ENCODE measurements around the gene ASIC3.
A peak's percentile ranks its signal among the peaks of the same experiment; 100 is the strongest.

The ASIC3 gene

GRCh38 chr7:151080067-151080521, 31.8 kb downstream of the ASIC3 start:
- peaks cover 32% of the 10 kb centered on the region for H3K4me1 Mint-ChIP-seq
- H3K9me3 Mint-ChIP-seq: no peaks in the 10 kb centered on the region
- peak overlapping the region; percentile 98 for H3K4me3 Mint-ChIP-seq
- no peaks in the 10 kb centered on the region for H3K27me3 Mint-ChIP-seq
- H3K36me3 Mint-ChIP-seq: peaks cover 3% of the 10 kb centered on the region
- H3K27ac Mint-ChIP-seq: peak overlapping the region; percentile 94

DNA sequence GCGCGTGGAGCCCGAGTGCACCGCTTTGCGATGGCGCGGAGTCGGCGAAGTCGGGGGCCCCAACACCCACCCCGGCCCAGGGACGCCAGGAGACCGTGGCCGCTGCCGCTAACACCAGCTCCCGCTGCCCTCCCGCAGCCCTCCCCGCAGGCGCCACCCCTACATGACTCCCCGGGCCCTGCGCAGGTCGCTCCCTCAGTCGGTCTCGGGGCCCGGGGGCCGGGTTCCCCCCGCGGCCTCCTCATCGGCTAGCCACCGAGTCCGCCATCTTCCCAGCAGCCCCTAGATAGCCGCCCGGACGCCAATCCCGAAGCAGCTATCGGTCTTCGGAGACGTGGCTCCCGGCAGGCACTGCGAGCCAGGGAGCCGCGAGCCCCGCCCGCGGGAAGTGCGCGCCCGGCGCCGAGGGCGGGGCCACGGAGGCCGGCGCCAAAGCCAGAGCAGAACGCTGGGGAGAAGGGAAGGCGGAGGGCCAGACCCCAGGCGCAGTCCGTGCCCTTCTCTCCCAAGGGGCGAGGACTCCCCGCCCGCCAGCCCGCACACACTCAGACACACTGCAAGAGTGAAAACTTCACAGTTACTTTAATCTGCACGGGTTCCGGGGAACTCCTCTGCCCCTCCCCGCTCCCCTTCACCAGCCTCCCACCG, 32.3 kb downstream of the ASIC3 start, which contains the start of gene FASTK:
Gene FASTK, minus strand, starts transcription at position 288 of the 648 bp plus-strand sequence. Its CDS starts 43 bp downstream, at position 245.
- H3K4me1 Mint-ChIP-seq: peaks cover 37% of the 10 kb centered on the region
- no peaks in the 10 kb centered on the region for H3K27me3 Mint-ChIP-seq
- peaks cover 2% of the 10 kb centered on the region for H3K36me3 Mint-ChIP-seq
- peak within 1 kb of the TSS; percentile 94 for H3K27ac Mint-ChIP-seq
- no peaks in the 10 kb centered on the region for H3K9me3 Mint-ChIP-seq
- H3K4me3 Mint-ChIP-seq: peak within 1 kb of the TSS; percentile 98

- H3K9me3 Mint-ChIP-seq: no peaks in the 10 kb centered on the region
- H3K27me3 Mint-ChIP-seq: no peaks in the 10 kb centered on the region
- peak overlapping the region; percentile 41 for H3K27ac Mint-ChIP-seq
- peak overlapping the region; percentile 98 for H3K4me3 Mint-ChIP-seq
- H3K36me3 Mint-ChIP-seq: peaks cover 2% of the 10 kb centered on the region
- H3K4me1 Mint-ChIP-seq: peaks cover 40% of the 10 kb centered on the region
Observed at GRCh38 chr7:151081170-151082101, 33.1 kb downstream of the ASIC3 start.

DNA sequence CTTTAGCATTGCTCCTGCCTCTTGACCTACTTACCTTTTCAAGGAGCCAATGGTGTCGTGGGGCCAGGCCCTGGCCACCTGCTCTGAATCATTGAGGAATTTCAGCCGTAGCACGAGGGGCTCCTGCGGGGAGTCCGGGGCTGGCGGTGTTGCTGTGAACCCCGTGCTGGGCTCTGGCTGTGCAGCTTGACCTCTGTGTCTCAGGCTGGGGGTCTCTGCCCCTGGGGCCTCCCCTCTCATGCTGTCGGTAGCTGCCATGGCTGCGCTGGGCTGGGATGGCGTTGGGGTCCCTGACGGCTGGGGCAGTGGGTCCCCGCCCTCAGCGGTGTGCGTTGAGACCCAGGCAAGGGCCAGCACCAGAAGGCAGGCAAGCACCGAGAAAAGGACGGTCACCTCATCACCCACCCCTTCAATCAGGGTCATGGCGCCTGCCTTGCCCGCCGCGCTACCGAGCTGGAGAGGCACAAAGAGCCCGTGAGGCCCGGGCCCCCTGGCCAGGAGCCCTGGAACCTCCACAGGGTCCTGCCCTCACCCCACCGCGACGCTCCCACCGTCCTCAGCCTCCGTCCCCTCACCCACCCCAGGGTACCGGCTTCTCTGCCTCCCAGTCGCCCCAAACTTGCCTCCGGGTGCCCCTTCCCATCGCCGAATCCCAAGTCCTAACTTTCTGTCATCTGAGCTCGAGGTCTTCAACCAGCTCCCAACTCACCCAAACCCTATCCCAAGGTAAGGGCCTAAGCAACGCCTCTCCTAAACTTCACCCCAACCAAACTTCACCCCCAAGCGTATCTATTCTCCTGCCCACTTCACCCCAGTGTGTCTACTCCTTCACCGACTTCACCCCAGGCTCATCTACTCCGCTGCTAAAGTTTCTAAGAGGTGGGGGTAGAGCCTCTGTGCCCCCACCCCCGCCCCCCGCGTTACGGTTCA, 34.1 kb downstream of the ASIC3 start:
- H3K27ac Mint-ChIP-seq: peak overlapping the region; percentile 96
- H3K27me3 Mint-ChIP-seq: no peaks in the 10 kb centered on the region
- H3K9me3 Mint-ChIP-seq: no peaks in the 10 kb centered on the region
- peaks cover 2% of the 10 kb centered on the region for H3K36me3 Mint-ChIP-seq
- H3K4me1 Mint-ChIP-seq: peaks cover 40% of the 10 kb centered on the region
- H3K4me3 Mint-ChIP-seq: peak overlapping the region; percentile 96

- no peaks in the 10 kb centered on the region for H3K9me3 Mint-ChIP-seq
- H3K4me3 Mint-ChIP-seq: peak within 1 kb of the TSS; percentile 96
- H3K36me3 Mint-ChIP-seq: peaks cover 2% of the 10 kb centered on the region
- H3K27me3 Mint-ChIP-seq: no peaks in the 10 kb centered on the region
- peak within 1 kb of the TSS; percentile 96 for H3K27ac Mint-ChIP-seq
- peaks cover 39% of the 10 kb centered on the region for H3K4me1 Mint-ChIP-seq
Observed at GRCh38 chr7:151083071-151083823, 34.9 kb downstream of the ASIC3 start, which contains the start of gene TMUB1. Gene TMUB1 (minus strand): TSS chr7:151083493. CDS start chr7:151082563, 930 bp downstream.

DNA sequence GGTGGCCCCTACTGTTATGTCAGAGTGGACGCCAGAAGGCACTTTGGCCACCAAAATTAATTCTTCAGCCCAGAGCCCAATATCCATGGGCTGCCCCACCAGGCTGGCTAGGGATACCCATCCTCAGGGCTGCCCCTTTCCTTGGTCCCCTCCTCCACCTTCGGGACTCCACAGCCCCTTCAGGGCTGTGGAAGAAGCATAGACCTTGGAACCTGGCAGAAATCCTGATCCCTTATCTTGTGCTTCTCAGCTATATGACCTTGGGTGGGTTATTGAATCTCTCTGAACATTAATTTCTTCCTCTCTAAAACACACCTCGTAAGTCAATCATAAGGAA, 35.5 kb downstream of the ASIC3 start:
- Mint-ChIP-seq H3K9me3 (no peaks in the 10 kb centered on the region), H3K4me1 (peaks cover 40% of the 10 kb centered on the region), H3K27ac (no peak overlapping the region), H3K36me3 (peaks cover 2% of the 10 kb centered on the region), H3K4me3 (peak overlapping the region; percentile 76), H3K27me3 (no peaks in the 10 kb centered on the region)

- no peaks in the 10 kb centered on the region for H3K9me3 Mint-ChIP-seq
- H3K36me3 Mint-ChIP-seq: peaks cover 2% of the 10 kb centered on the region
- H3K4me3 Mint-ChIP-seq: peak overlapping the region; percentile 60
- peaks cover 39% of the 10 kb centered on the region for H3K4me1 Mint-ChIP-seq
- peak overlapping the region; percentile 83 for H3K27ac Mint-ChIP-seq
- H3K27me3 Mint-ChIP-seq: no peaks in the 10 kb centered on the region
Observed at GRCh38 chr7:151085329-151085690, 37.0 kb downstream of the ASIC3 start.

- Mint-ChIP-seq H3K27me3 (no peaks in the 10 kb centered on the region), H3K36me3 (peaks cover 2% of the 10 kb centered on the region), H3K4me1 (peaks cover 39% of the 10 kb centered on the region), H3K4me3 (peak within 1 kb of the TSS; percentile 87), H3K9me3 (no peaks in the 10 kb centered on the region), H3K27ac (peak within 1 kb of the TSS; percentile 83)
Observed at GRCh38 chr7:151085691-151086620, 37.6 kb downstream of the ASIC3 start, which contains the start of gene AGAP3. Gene AGAP3 (plus strand): TSS chr7:151086475. CDS start chr7:151086742, 267 bp downstream.

- H3K4me1 Mint-ChIP-seq: peaks cover 39% of the 10 kb centered on the region
- H3K4me3 Mint-ChIP-seq: peak overlapping the region; percentile 87
- no peaks in the 10 kb centered on the region for H3K9me3 Mint-ChIP-seq
- peaks cover 2% of the 10 kb centered on the region for H3K36me3 Mint-ChIP-seq
- H3K27me3 Mint-ChIP-seq: no peaks in the 10 kb centered on the region
- H3K27ac Mint-ChIP-seq: peak overlapping the region; percentile 53
Observed at GRCh38 chr7:151086802-151087244, 38.5 kb downstream of the ASIC3 start.

DNA sequence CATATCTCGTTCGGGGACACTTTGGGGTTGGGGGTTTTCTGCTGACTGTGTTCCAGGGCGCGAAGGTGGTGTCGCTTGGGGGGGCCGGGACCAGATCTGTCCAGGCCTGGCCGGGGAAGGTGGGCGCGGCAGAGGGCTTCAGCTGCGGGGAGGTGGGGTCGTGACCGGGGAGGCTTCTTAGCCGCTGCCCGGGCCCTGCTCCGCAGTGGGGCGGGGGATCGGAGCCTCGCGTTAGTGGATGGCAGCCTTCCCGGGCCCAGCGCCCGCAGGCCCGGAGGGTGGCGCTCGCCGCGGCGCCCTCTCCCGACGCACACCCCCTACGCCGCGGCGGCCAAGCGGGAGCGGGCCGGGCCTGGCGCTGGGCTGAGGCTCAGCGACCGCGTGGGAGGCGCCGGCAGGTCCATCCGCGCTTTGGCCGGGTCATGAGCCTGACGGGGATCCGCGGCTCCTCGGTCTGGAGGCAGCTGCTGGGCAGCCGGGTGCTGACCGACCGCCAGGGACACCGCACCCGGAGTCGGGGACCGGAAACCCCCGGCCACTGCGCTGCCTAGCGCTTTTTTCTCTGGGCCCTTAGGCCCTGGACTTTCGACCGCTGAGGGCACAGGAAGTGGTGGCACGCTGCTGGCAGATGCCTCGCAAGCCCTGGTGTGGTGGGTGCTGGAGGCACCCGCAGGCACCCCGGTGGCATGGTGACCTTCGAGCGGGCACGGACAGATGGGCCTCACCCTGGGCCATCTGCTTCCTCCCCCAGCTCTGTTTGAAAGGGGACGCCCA, 39.1 kb downstream of the ASIC3 start:
- Mint-ChIP-seq H3K4me3 (peak overlapping the region; percentile 87), H3K9me3 (no peaks in the 10 kb centered on the region), H3K27me3 (no peaks in the 10 kb centered on the region), H3K36me3 (peaks cover 2% of the 10 kb centered on the region), H3K4me1 (peaks cover 35% of the 10 kb centered on the region), H3K27ac (no peak overlapping the region)

DNA sequence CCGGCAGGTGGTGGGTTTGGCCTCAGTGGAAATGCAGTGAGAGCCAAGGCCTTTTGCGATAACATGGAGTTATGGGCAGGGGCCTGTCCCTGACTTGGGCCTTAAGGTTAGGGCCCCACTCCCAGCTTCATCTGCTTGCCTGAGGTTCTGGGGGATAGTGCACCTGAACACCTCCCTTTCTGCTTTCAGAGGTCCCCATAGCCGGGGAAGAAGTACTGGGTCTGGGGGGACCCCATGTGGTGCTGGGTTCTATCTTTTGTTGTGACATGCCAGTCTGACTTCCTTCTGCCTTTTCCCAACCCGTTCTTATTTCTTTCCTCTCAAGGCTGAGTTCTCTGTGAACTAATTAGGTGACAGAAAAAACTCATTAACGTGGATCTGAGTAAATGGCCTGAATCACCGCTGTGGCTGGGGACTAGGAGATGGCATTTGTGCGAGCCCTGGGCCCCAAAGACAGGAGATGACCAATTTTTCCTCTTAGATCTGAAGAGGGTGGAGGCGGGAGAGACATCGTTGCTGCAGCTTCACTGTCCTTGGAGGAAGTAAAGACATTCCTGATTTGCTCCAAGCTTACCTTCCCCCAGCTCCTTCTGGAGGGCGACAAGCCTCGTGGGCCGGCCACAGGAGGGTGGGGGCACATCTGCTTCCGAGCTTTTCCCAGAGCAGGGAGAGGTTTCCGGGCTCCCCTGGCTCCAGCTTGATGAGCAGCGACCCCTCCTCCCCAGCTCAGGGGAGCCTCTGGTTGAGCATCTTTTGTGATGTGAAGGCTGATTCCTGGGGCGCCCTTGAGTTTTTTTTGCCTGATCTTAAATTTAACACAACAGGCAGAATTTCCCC, 39.9 kb downstream of the ASIC3 start:
- peaks cover 30% of the 10 kb centered on the region for H3K4me1 Mint-ChIP-seq
- H3K9me3 Mint-ChIP-seq: no peaks in the 10 kb centered on the region
- no peak overlapping the region for H3K27ac Mint-ChIP-seq
- peak overlapping the region; percentile 66 for H3K4me3 Mint-ChIP-seq
- no peaks in the 10 kb centered on the region for H3K27me3 Mint-ChIP-seq
- no peaks in the 10 kb centered on the region for H3K36me3 Mint-ChIP-seq

- H3K27ac Mint-ChIP-seq: no peak overlapping the region
- H3K9me3 Mint-ChIP-seq: no peaks in the 10 kb centered on the region
- peaks cover 30% of the 10 kb centered on the region for H3K4me1 Mint-ChIP-seq
- H3K36me3 Mint-ChIP-seq: no peaks in the 10 kb centered on the region
- H3K27me3 Mint-ChIP-seq: no peaks in the 10 kb centered on the region
- H3K4me3 Mint-ChIP-seq: peak overlapping the region; percentile 59
Observed at GRCh38 chr7:151088856-151089699, 40.7 kb downstream of the ASIC3 start.
